Activated CD4-positive, alpha-beta T cell treated with anti-CD3 and anti-CD28 coated beads for 48 hours (primary cell): Measurements from ENCODE around the gene STOML2.

Source experiments
- DNase-seq: peaks from one replicate; pipeline ENCODE4 v3.0.0-alpha.2; 2020

Gene STOML2

DNA sequence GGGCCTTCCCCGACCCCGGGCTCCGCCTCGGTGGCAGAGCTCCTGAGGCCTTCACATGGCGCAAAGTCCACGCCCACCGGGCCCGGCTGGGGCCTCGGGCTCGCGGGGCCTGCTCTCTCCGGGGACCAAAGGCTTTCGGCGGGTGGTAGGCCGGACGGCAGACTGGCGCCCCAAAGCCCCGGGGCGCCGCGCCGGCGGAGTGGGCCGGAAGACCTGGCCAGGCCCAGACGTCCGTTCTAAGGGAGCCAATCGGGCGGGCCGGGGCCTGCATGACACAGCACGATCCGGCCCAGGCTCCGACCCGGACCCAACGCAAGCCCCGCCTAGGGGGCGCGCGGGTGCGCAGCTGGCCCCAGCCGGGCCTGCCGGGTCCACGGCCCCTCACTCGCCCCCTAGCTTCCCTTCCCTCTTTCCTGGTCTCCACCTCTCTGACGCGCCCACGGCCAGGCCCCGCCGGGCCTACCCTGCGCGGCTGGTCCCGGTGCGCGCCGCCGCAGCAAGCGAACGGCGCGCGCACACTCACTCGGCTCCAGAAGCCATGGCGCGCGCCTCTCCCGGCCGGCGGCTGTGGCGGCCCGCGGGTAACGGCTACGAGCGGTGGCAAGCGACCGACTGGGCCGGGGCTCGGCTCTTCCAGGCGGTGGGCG, 31.0 kb downstream of the STOML2 start:
- DNase-seq = peak; percentile 80

DNA sequence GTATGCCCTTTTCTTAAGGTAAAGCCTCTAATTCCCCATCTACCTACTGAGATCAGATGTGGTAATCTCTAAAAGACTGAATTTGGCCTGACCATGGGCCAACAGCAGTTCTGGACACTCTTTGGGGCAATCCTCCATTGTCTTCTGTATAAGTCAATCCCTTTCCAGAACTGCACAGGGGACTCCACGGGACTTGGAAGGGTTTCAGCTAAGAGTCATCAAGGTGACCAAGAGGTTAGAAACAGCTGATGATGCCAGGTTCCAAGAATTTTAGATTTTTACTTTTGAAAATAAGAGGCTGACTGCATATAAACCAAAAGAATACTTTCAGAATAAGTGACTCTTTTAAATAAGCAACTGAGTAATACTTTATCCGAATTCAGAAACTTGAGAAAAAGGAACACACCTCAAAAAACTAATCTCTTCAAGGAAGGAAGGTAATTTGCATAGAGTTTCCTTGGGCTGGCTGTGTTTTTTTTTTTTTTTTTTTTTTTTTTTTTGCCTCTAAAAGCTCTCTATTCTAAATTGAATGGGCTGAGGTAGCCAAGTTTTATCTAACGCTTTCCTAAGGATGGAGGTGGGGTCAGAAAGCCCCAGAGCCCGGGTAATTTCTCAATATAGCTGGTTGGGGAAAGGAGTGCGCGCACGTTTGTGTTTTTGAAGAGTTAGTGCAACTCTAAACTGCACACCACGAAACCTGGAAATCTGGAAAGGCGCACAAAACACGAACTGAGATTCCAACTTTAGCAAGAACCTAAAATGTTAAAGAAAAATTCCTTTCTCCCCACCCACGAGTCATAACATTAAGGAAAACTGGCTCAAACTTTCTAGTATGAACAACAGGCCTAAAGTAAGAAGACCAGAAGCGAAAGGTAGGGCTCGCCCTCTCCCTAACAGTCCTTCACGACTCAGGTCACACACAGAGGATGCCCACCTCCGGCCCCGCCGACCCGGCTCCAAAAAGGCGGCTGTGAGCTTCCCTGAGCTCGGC, 31.8 kb downstream of the STOML2 start:
- peak; percentile 20 for DNase-seq

DNA sequence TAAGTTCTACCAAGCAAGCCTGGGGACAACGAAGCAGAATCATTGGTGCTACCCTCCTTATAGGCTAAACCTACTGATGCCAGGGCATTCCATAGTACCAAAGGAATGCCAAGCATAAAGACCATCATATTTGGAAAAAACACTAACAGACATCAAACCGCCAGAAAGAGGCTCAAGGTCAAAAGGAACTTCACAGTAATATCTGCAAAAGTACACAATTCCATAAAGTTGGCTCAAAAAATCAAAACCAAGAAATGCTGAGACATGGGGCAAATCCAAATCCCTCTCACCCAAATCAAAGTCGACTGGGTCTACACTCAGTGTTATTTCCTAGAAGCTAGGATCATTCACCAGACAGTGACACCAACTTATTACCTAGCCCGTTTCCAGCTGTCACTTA, 33.9 kb downstream of the STOML2 start:
- DNase-seq = no peak

GRCh38 chr9:35067056-35067455, 35.9 kb downstream of the STOML2 start:
- no peak for DNase-seq

DNA sequence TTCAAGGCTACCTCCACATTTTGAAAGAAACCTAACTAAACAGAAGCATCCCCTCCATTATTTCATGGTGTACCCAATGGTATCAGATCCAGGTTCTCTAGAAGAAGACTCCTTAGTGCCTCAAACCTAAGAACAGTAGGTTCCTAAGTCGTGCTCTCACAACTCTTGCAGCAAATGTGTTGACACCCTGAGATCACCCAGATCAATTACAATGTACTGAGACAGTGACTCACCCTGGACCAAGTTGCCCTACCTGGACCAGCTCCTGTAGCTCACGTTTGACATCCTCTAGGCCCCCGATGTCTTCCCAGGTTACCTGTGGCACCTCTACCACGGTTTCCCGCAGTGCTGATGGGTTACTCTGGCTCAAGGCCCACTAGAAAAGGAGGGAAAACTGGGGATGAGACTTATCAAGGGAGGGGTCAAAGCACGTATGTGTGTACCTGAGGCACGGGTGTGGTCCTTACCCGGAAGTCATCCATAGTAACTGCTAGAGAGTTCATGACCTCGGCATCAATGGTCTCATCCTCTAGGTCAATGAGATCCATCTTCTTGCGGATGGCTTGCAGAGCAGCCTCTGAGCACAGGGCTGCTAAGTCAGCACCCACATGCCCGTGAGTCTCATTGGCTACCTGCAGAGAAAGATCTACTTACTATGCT, 42.3 kb downstream of the STOML2 start:
- no peak for DNase-seq

DNA sequence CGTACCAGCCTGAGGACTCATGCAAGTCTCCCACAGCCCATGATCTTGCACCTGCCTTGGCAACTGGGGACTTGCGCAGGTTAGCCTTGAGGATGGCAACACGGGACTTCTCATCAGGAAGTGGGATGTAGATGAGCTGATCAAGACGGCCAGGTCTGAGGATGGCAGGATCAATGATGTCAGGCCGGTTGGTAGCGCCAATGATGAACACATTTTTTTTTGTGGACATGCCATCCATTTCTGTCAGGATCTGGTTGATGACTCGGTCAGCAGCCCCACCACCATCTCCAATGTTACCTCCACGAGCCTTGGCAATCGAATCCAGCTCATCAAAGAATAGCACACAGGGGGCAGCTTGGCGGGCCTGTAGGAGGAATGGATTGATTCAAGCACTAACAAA, 43.5 kb downstream of the STOML2 start:
- DNase-seq = no peak

- no peak for DNase-seq
These were observed 45.7 kb downstream of the STOML2 start for GRCh38 chr9:35057271-35057620.

DNA sequence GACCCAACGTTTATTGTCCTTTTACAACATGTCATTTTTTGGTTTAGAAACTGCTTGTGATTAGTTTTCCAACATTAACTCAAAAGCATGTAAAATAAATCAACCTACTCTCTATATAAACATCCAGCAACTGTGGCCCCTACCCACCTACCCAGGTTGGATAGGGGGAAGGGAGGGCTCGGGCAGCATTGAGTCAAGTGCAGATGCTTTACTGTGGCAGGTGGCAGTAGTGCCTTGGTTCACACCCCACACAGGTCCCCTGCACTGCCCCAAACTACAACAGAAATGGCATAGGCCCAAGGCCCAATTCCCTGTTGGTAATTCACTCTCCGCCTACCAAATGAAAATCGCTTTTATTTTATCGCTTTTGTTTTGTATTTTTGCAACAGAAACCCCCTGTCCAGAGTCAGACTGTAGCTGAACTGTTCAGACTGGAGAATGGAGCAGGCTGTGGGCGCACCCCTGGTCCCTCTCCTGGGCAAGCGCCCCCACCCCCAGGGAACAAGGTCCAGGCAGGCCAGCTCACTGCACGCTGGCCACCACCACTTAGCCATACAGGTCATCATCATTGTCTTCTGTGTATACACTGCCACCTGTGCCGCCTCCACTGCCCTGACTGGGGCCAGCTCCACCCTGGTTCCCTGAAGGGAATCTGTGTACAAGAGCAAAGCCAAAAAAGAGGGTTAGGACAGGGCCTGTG, 46.2 kb downstream of the STOML2 start:
- DNase-seq = no peak

GRCh38 chr9:35054871-35055644, 47.9 kb downstream of the STOML2 start:
- DNase-seq = no peak

GRCh38 chr9:35054185-35054835, 48.6 kb downstream of the STOML2 start:
- DNase-seq = no peak

DNA sequence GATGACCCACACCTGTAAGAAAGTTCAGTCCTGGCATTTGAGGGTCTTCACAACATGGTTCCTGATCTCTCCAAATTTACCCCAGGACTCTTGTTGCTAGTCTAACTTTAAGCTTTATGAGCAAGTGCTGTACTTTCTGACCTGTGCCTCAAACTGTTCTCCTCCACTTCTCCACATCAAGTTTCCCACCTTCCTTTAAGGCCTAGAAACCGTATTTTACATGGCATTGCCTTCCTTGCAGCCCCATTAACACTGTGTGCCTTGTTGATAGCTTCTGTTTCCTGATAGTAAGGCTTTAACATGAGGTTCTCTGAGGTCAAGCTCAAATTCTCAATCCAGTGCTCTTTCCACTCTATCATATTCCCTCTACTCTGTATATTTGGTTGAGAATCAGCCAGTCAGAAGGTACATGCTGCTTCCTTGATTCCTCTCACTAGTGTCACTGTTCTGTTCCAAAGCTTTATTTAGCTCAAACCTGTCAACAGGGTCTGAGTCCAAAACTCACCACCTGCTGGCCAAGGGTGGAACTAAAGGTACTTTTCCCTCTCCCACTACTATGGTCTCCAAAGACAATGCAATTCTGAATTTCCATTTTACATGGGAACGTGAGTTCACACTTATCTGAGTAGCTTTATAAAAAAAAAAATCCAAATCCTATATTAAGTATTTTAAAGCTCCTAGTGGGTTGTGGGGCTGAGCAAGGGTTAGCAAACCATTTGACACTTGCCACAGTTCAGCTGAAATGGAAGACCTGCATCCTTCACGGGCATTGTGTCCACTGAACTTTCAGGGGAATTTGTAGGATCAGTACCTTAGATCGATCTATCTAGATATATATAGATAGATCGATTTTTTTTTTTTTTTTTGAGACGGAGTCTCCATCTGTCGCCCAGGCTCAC, 51.6 kb downstream of the STOML2 start:
- DNase-seq = peak; percentile 69
